Neural cell (in vitro differentiated cells): Measurements from ENCODE around the gene SLC38A5.

Experiments used
- MXI1 ChIP-seq: fragments of 450-650 bp; conservative IDR thresholded peaks from 2 replicates; pipeline ENCODE4 v1.6.1; 2014; ENCODE audit warnings: antibody characterized with exemption, mild to moderate bottlenecking; ENCODE audit not compliant: poor library complexity, severe bottlenecking
- POLR2AphosphoS5 ChIP-seq: IDR thresholded peaks from 2 replicates; pipeline ENCODE4 v1.6.1; 2012
- TF ChIP-seq, protein P1 (sequence below): fragments of 450-650 bp; IDR thresholded peaks from 2 replicates; pipeline ENCODE4 v1.5.1; 2014; ENCODE audit warnings: antibody characterized with exemption, mild to moderate bottlenecking, moderate library complexity; ENCODE audit not compliant: poor library complexity, severe bottlenecking

DNA sequence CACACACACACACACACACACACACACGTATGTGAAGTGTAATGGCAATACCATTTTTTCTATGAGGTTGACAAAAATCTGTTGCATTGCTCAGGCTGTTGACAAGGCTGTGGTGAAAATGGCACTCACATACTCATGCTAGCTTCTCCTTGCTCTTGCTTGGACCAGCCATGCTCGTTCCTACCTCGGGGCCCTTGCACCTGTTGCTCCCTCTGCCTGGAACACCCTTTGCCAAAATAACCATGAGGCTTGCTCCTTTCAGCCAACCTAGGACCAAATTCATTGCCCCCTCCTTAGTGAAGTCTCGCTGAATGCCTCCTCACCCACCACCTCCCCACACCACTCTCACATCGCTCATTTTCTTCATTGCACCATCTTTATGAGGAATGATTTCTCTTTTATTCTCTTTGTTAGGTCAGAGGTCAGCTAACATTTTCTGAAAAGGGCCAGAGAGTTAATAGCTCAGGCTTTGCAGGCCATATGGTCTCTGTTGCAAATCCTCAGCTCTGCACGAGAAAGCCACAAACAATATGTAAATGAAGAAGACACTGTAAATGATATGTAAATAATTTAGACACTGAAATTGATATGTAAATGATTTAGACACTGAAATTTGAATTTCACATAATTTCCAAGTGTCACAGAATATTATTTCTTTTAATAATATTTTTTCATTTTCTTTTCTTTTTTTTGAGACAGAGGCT is 13.3 kb downstream of the SLC38A5 start:
- TF ChIP-seq MXI1, result no peak
- TF ChIP-seq, protein P1, sequence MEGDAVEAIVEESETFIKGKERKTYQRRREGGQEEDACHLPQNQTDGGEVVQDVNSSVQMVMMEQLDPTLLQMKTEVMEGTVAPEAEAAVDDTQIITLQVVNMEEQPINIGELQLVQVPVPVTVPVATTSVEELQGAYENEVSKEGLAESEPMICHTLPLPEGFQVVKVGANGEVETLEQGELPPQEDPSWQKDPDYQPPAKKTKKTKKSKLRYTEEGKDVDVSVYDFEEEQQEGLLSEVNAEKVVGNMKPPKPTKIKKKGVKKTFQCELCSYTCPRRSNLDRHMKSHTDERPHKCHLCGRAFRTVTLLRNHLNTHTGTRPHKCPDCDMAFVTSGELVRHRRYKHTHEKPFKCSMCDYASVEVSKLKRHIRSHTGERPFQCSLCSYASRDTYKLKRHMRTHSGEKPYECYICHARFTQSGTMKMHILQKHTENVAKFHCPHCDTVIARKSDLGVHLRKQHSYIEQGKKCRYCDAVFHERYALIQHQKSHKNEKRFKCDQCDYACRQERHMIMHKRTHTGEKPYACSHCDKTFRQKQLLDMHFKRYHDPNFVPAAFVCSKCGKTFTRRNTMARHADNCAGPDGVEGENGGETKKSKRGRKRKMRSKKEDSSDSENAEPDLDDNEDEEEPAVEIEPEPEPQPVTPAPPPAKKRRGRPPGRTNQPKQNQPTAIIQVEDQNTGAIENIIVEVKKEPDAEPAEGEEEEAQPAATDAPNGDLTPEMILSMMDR, result no peak
- TF ChIP-seq POLR2AphosphoS5, result no peak
